Kidney epithelial cell (primary cell): ENCODE measurements around the gene KHNYN. TPM values are rescaled to one million over a fixed set of nuclear protein-coding genes. Genes with fewer than 3 reads are reported as not detected.

Source experiments
- DNase-seq: peaks from one replicate; pipeline ENCODE4 v3.0.0-alpha.2; 2010; ENCODE audit warnings: low read depth
- H3K27me3 ChIP-seq: 2 replicates; pipeline ENCODE4 v1.6.0; 2011; ENCODE audit warnings: low read length; ENCODE audit not compliant: control insufficient read depth, insufficient read depth
- H3K36me3 ChIP-seq: 2 replicates; pipeline ENCODE4 v1.5.1; 2011; ENCODE audit warnings: low read length; ENCODE audit not compliant: control insufficient read depth, insufficient read depth
- H3K4me3 ChIP-seq: 2 replicates; pipeline ENCODE4 v1.5.1; 2011; ENCODE audit warnings: low read depth, mild to moderate bottlenecking, control low read depth, low read length
- total RNA-seq: library from RNA; depleted of rRNA; stranded (reverse); fragments of >200 nt; gene quantifications from 2 replicates; pipeline ENCODE4 v1.2.3, GENCODE V29; 2015
- TF ChIP-seq, protein P1 (sequence below): IDR thresholded peaks from 2 replicates; pipeline ENCODE4 v1.5.1; 2011; ENCODE audit warnings: mild to moderate bottlenecking, moderate library complexity, low read length, control low read depth, inconsistent platforms; ENCODE audit not compliant: insufficient read depth, poor library complexity, severe bottlenecking

Gene KHNYN
- total RNA-seq, 1 donor from 2014 or later: 44.0 TPM

DNA sequence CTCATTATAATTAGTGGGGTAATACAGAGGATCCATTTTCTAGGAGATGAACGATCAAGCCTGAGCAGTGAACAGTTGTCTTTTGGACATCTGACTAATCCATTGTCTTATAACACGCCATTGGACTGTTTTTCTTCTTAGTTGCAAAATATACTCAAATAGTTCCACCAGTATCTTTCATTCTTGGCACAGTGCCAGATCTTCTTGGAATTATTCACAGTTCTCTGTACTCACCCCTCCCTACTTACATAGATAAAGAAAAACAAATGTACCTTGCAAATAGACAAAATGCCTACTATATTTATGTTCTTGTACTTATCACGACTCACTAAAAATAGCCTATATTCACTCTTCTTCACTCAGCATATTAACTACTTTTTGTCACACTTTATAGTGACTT lies 4.0 kb upstream of the KHNYN start:
- Histone ChIP-seq H3K4me3 (no peak overlapping the region), H3K36me3 (no peaks in the 10 kb centered on the region), H3K27me3 (no peaks in the 10 kb centered on the region)
- no peak for DNase-seq
- TF ChIP-seq, protein P1, sequence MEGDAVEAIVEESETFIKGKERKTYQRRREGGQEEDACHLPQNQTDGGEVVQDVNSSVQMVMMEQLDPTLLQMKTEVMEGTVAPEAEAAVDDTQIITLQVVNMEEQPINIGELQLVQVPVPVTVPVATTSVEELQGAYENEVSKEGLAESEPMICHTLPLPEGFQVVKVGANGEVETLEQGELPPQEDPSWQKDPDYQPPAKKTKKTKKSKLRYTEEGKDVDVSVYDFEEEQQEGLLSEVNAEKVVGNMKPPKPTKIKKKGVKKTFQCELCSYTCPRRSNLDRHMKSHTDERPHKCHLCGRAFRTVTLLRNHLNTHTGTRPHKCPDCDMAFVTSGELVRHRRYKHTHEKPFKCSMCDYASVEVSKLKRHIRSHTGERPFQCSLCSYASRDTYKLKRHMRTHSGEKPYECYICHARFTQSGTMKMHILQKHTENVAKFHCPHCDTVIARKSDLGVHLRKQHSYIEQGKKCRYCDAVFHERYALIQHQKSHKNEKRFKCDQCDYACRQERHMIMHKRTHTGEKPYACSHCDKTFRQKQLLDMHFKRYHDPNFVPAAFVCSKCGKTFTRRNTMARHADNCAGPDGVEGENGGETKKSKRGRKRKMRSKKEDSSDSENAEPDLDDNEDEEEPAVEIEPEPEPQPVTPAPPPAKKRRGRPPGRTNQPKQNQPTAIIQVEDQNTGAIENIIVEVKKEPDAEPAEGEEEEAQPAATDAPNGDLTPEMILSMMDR: no peak

DNA sequence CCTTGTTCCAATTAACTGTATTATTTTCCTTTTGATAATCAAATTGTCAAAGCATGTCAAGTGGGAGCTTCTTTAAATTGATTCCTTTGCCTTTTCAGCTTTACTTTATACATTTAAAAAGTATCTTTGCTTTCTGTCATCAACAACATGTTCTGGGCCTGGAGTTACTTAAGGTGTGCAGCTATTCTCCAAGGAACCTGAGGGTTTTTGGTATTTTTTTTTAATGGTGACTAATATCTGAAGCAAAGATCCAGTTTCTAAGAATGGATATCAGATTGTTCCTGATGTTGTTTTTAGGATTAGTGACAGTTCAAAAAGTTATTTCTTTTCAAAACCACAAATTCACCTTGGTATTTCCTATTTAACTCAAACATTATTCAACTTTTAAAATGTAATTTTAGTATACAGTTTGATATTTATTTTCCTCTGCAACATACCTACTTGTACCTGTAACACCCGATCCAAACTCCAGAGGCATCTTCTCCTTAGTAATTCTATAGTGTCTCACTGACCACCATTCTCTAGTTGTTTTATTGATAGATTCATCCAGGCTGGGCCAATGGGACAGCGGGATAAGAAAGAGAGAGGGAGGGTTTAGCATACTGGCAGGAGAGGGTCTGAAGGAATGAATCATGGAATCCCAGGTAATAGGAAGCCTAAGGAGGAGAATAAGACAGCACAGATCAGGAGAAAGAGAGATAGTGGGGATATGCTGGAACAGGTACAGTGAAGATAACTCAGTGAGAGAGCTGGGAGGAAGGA lies 3.4 kb upstream of the KHNYN start:
- no peaks in the 10 kb centered on the region for H3K27me3 ChIP-seq
- TF ChIP-seq, protein P1: no peak
- DNase-seq: no peak
- H3K36me3 ChIP-seq: no peaks in the 10 kb centered on the region
- no peak overlapping the region for H3K4me3 ChIP-seq

DNA sequence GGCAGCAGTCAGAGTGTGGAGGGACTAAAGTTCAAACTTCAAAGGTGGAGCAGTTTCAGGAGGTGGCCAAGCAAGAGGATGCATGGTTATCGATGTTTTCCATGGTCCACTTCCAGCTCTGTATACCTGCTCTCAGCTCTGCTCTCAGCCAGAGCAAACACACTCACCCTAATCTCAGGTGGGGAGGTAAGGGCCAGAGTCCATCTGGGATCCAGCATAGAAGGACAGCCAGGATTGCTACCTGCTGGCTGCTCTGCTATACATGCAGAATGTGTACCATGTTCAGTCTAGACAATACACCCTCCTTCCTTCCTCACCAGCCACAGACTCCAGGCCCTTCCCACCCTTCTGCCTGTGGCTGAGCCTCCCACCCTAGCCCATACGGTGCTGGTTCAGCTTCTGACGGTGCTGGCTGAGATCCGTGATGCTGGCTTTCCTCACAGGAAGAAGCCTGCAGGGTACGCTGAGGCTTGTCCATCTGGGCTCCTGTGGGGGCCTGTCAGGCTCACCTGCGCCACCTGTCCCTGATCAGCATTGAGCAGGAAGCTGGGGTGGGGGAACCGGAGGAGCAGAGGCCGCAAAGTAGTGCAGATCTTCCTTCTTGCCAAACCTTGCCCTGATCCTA lies 2.7 kb upstream of the KHNYN start:
- TF ChIP-seq, protein P1: no peak
- Histone ChIP-seq H3K36me3 (no peaks in the 10 kb centered on the region), H3K4me3 (no peak overlapping the region), H3K27me3 (no peaks in the 10 kb centered on the region)
- no peak for DNase-seq

DNA sequence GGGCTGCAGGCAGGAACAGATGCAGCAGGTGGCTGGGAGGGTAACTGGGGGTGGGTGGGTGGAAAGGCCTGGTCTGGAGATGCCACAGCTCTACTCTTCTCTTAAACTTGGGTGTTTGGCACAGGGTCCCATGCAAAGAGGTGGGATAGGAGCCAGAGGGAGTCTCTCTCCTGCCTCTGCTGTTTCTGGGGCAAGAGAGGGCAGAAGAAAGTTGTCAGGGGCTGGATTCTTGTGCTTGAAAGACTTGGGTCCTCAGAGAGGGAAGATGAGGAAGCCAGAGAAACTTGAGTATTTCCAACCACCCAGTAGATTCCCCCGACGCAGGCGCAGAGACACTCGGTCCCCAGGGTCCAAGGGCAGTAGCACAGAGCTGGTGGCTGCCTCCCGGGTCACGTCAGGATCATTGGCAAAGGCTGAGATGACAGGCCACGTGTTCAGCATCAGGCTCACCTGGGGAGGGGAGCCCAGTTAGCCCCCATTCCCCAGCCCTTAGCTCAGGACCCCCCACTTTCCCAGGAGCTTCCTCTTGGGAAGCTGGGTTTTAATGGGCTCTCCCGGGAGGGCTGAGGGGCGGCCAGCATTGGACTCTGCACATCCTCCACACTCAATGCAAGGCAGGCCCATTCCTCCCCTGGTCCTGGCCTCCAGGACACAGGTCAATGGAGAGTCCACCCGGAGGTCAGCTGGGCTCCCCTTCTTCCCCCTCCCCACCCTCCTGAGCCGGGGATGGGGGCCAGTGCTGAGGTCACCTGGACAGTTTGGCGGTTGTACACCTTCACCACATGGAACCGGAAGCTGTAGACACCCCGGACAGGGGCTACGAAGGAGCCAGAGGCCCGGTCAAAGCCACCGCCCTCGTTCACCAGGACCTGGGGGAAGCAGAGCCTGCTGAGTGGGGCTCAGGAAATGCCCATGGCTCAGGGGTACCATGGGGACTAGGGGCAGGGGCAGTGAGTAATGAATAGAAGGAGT lies 1.9 kb upstream of the KHNYN start:
- H3K27me3 ChIP-seq: no peaks in the 10 kb centered on the region
- H3K36me3 ChIP-seq: peaks cover under 1% of the 10 kb centered on the region
- H3K4me3 ChIP-seq: no peak overlapping the region
- no peak for DNase-seq
- TF ChIP-seq, protein P1: no peak

DNA sequence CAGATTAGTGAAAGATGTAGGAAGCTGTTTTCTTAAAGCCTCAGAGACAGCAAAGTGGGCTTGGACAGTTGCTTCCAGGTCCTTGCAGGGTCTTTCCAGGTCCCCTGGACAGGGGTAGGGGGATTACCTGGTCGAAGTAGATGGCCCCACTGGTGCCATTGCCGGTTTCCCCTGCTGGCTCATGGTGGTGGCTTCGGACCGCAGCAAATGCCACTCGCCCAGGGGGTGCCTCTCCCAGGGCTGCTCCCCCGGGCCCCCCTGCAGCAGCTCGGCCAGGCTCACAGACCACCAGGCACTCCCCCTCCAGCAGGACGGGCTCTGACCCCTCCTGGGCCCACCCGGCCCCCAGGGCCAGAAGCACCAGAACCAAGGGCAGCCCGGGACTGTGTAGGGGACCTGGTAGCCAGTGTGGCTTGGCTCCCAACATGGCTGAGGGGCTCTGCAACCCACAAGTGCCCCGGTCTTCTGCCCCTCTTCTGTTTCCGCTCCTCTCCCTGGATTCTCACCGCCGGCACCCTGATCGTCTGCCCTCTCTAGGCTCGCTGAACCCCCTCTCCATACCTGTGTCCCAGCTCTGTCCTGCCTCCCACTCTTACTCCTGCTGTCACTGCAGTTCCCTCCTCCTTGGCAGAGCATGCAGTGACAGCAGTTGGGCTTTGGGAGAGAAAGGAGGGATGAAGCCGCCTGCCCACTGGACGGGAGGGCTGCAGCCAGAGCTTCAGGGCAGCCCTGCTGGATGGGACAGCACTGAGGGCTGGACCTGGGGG lies 943 bp upstream of the KHNYN start:
- DNase-seq: no peak
- peaks cover 2% of the 10 kb centered on the region for H3K36me3 ChIP-seq
- H3K4me3 ChIP-seq: peak overlapping the region; percentile 68
- TF ChIP-seq, protein P1: no peak
- no peaks in the 10 kb centered on the region for H3K27me3 ChIP-seq
